HepG2 (cell line): ENCODE measurements around the gene AP4S1. TPM values are rescaled to one million over a fixed set of nuclear protein-coding genes. Genes with fewer than 3 reads are reported as not detected.

Experiments
- ATAC-seq: fragments of 200-7000 bp; cut with Tn5 transposase; 3 replicates; pipeline ENCODE4 v1.9.1; 2020; ENCODE audit warnings: mild to moderate bottlenecking, moderate library complexity
- BruUV-seq: library from RNA; stranded (reverse); fragments of 400-500 nt; replicated peaks from 2 replicates; lab custom pipeline; 2021; lab: Mats Ljungman, UMichigan
- CTCF ChIA-PET: fragments of 300-600 bp; formaldehyde crosslinking; extraction: SDS; loops from one replicate; lab custom pipeline; 2021; ENCODE audit warnings: low total read pairs, inconsistent platforms, low intra/inter-chr PET ratio; lab: Yijun Ruan, JAX
- POLR2A ChIA-PET: fragments of 350-600 bp; sonication (Branson Sonifier 250); formaldehyde crosslinking; loops from one replicate; lab custom pipeline; 2020; ENCODE audit warnings: antibody characterized with exemption, inconsistent platforms; lab: Yijun Ruan, JAX
- DNase-seq: peaks from one replicate; pipeline ENCODE4 v3.0.0-alpha.2; 2015; ENCODE audit warnings: low spot score
- FAIRE-seq: peaks from 3 replicates; lab custom pipeline; 2011; peaks lifted over from hg19 to GRCh38; lab: Jason Lieb, UNC
- H2AFZ ChIP-seq: one replicate; pipeline ENCODE4 v1.6.1; 2011; ENCODE audit warnings: low read length, inconsistent platforms
- H3K27ac ChIP-seq: fragments of 300-600 bp; 3 replicates; pipeline ENCODE4 v1.8.0; 2011; ENCODE audit warnings: mixed run types, mild to moderate bottlenecking, mixed read lengths, low read length, inconsistent platforms; ENCODE audit not compliant: insufficient read depth; ENCODE audit errors: extremely low read length
- H3K27me3 ChIP-seq, 2 experiments: fragments of 200-600 bp in 1 of 2; 2 replicates in 1 of 2; 3 replicates in 1 of 2; pipeline versions ENCODE4 v1.6.0 to v1.8.0; 2011; ENCODE audit warnings: low read length in 2 of 2, mild to moderate bottlenecking in 2 of 2, moderate library complexity in 2 of 2, inconsistent platforms in 1 of 2; ENCODE audit not compliant: insufficient read depth in 2 of 2, control insufficient read depth in 1 of 2
- H3K36me3 ChIP-seq, 2 experiments: fragments of 200-600 bp in 1 of 2; replicated peaks in 1 of 2; 2 replicates in 1 of 2; 3 replicates in 1 of 2; pipeline versions ENCODE4 v1.5.1 to v1.8.0; 2011; ENCODE audit warnings: low read length in 2 of 2, inconsistent platforms in 1 of 2; ENCODE audit not compliant: insufficient read depth in 2 of 2, control insufficient read depth in 1 of 2
- H3K4me1 ChIP-seq: 2 replicates; pipeline ENCODE4 v1.5.1; 2012; ENCODE audit warnings: low read length, inconsistent platforms; ENCODE audit not compliant: insufficient read depth
- H3K4me2 ChIP-seq: 2 replicates; pipeline ENCODE4 v1.6.0; 2011; ENCODE audit warnings: low read depth, low read length, inconsistent platforms
- H3K4me3 ChIP-seq, 3 experiments: fragments of 200-600 bp in 1 of 3; sonication (generic), shearing (Covaris generic) in 1 of 3; replicated peaks in 1 of 3; 2 replicates each; pipeline ENCODE4 v1.5.1; 2011 to 2016; ENCODE audit warnings: low read length in 3 of 3, inconsistent platforms in 2 of 3, low read depth in 2 of 3, mild to moderate bottlenecking in 2 of 3, control low read depth in 1 of 3, mixed read lengths in 1 of 3; ENCODE audit not compliant: insufficient read depth in 1 of 3
- H3K79me2 ChIP-seq: one replicate; pipeline ENCODE4 v1.6.1; 2011; ENCODE audit warnings: low read length, inconsistent platforms; ENCODE audit not compliant: insufficient read depth
- H3K9ac ChIP-seq: 2 replicates; pipeline ENCODE4 v1.6.0; 2011; ENCODE audit warnings: mild to moderate bottlenecking, low read depth, low read length, inconsistent platforms; ENCODE audit not compliant: insufficient read depth
- H3K9me3 ChIP-seq: 2 replicates; pipeline ENCODE4 v1.5.1; 2012; ENCODE audit warnings: mild to moderate bottlenecking, low read length
- H4K20me1 ChIP-seq: 2 replicates; pipeline ENCODE4 v1.6.0; 2011; ENCODE audit warnings: inconsistent platforms, mild to moderate bottlenecking, low read length, moderate library complexity; ENCODE audit not compliant: insufficient read depth
- ERF ChIP-seq: IDR thresholded peaks from 2 replicates; pipeline ENCODE4 v1.6.1; 2018; ENCODE audit warnings: missing biosample characterization, missing genetic modification reagents
- HBP1 ChIP-seq: IDR thresholded peaks from 2 replicates; pipeline ENCODE4 v1.6.1; 2016; ENCODE audit warnings: low read depth, control low read depth
- HIVEP1 ChIP-seq: sonication (generic); formaldehyde crosslinking; IDR thresholded peaks from 2 replicates; pipeline ENCODE4 v1.4.0; 2020; ENCODE audit warnings: mild to moderate bottlenecking, missing genetic modification reagents
- IKZF4 ChIP-seq: sonication (generic); formaldehyde crosslinking; IDR thresholded peaks from 2 replicates; pipeline ENCODE4 v1.5.1; 2020; ENCODE audit warnings: borderline replicate concordance, mild to moderate bottlenecking, low read depth, missing genetic modification reagents; ENCODE audit errors: not compliant biosample characterization
- PTBP1 ChIP-seq: fragments of 200-400 bp; formaldehyde crosslinking; IDR thresholded peaks from 2 replicates; pipeline ENCODE4 v1.6.1; 2018; ENCODE audit warnings: low read length, low read depth; ENCODE audit not compliant: poor library complexity, severe bottlenecking
- RFXANK ChIP-seq: IDR thresholded peaks from 2 replicates; pipeline ENCODE4 v1.6.1; 2016
- SAP130 ChIP-seq: IDR thresholded peaks from 2 replicates; pipeline ENCODE4 v1.6.1; 2016; ENCODE audit warnings: low read depth
- TMF1 ChIP-seq: sonication (generic); formaldehyde crosslinking; IDR thresholded peaks from 2 replicates; pipeline ENCODE4 v1.8.1; 2022; ENCODE audit warnings: low read depth, missing genetic modification reagents
- ZNF44 ChIP-seq: sonication (generic); formaldehyde crosslinking; IDR thresholded peaks from 2 replicates; pipeline ENCODE4 v1.5.1; 2020; ENCODE audit warnings: mild to moderate bottlenecking, missing genetic modification reagents
- WGBS: methylation state at CpG from one replicate; pipeline ENCODE4 v1.1.6; 2017; ENCODE audit warnings: low lambda C conversion rate; 5-methylcytosine and 5-hydroxymethylcytosine counted together
- in situ Hi-C: cut with HindIII; loops from 2 replicates; pipeline ENCODE4 v1.10.0; 2017; ENCODE audit warnings: low pct_unique_long_range_greater_than_20kb; ENCODE audit not compliant: extremely low pct_ligation_motif_present
- intact Hi-C: fragments of 100-400 bp; cut with micrococcal nuclease; formaldehyde crosslinking; loops from one replicate; pipeline ENCODE4 v1.10.0; 2022; ENCODE audit not compliant: unreplicated experiment
- polyA plus RNA-seq, 8 experiments: library from polyadenylated mRNA; depleted of rRNA in 3 of 8; stranded (reverse) in 7 of 8; unstranded in 1 of 8; fragments of >200 nt; fragmentation: Illumina TruSeq in 4 of 8; extraction: Trizol in 4 of 8; gene quantifications; 2 replicates each; pipeline versions ENCODE4 v1.2.1 to v1.2.3, GENCODE V29; 2011 to 2016; ENCODE audit warnings: low read depth in 4 of 8, missing spikeins in 1 of 8, mixed read lengths in 1 of 8; ENCODE audit not compliant: insufficient read depth in 1 of 8
- total RNA-seq, 5 experiments: library from RNA; depleted of rRNA; stranded (reverse); fragments of >200 nt; fragmentation: Illumina TruSeq; extraction: Trizol; gene quantifications; 2 replicates each; pipeline ENCODE4 v1.2.3, GENCODE V29; 2016; ENCODE audit warnings: low read depth in 1 of 5
- TF ChIP-seq, protein P1 (sequence below): sonication (generic); formaldehyde crosslinking; IDR thresholded peaks from 2 replicates; pipeline ENCODE4 v1.4.0; 2020; ENCODE audit warnings: missing genetic modification reagents, borderline replicate concordance
- TF ChIP-seq, protein P2 (sequence below): sonication (generic); formaldehyde crosslinking; IDR thresholded peaks from 2 replicates; pipeline ENCODE4 v1.4.0; 2020; ENCODE audit warnings: missing genetic modification reagents, borderline replicate concordance

The AP4S1 gene
- total and polyA plus RNA-seq, 2 of the 13 experiments (the other 11 are each of a cell fraction or from before 2014, with no cell fraction given) = 3.9 to 21.1 TPM

DNA sequence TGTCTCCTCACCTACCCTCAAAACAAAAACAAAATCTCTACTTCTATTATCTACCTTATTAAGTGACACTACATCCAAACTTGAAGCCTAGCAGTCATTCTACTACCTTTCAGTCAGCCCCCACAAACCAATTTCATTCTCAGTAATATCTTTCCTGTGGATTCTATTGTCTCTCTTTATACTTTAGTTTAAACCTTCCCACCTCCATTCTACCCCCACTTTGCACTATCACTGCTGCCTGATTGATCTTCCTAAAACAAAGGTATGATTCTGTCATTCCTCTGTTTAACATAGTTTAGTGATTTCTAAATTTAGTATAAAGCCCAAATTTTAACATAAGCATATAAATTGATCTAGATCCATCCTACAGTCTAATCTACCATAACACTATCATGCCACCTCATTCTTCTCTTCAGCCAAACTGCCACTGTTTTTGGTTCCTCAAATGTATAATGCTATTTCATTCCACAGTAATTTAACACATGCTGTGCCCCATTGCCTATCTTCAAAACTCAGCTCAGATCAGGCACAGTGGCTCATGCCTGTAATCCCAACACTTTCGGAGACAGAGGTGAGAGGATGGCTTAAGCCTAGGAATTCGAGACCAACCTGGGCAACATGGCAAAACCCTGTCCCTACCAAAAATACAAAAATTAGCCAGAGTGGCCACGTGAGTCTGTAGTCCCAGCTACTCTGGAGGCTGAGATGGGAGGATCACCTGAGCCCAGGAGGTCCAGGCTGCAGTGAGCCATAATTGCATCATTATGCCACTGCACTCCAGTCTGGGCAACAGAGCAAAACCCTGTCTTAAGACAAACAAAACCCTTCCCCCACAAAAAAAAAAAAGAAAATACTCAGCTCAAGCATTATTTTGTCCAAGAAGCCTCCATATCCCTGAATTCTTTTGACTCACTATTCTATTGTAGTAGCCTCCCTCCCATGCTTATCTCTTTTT is 3.8 kb downstream of the AP4S1 start:
- peaks cover 73% of the 10 kb centered on the region for H3K4me1 ChIP-seq
- H3K9ac ChIP-seq = no peak overlapping the region
- DNase-seq = no peak
- no peaks in the 10 kb centered on the region for H3K36me3 ChIP-seq
- peaks cover 32% of the 10 kb centered on the region for H3K79me2 ChIP-seq
- no peak overlapping the region for H3K4me3 ChIP-seq
- H3K27ac ChIP-seq = no peak overlapping the region
- POLR2A ChIA-PET = interaction anchor here (1.1 to 1.6 kb wide), 2 partner anchors 9 to 10 kb away, joined by 4 to 8 read pairs; no protein-coding TSS in a partner anchor
- H3K27me3 ChIP-seq = peaks cover 0 to 5% of the 10 kb centered on the region in 2 experiments; a peak in 1 of 5 replicates
- H2AFZ ChIP-seq = no peak overlapping the region
- ATAC-seq = no peak
- intact Hi-C loops = loop anchor here (5.0 kb wide), 1 partner anchor 178 kb away; the partner anchor contains the start of gene HECTD1
- H3K9me3 ChIP-seq = no peaks in the 10 kb centered on the region
- CTCF ChIA-PET = no interaction called here
- H3K4me2 ChIP-seq = no peak overlapping the region
- 93% methylated on average over 3 of the region's 3 CpGs for WGBS
- in situ Hi-C loops = loop anchor here (10.0 kb wide), 1 partner anchor 56 kb away; no protein-coding TSS in a partner anchor
- no peak for FAIRE-seq
- BruUV-seq = no TSS peak
- H4K20me1 ChIP-seq = peaks cover 11% of the 10 kb centered on the region
- TF ChIP-seq HBP1 (no peak), IKZF4 (no peak), RFXANK (CRISPR knock-in tag) (0 out of 2 replicates have a peak, but pooled peaks have one; percentile 5), SAP130 (CRISPR knock-in tag) (no peak; the same call in 1 of the 2 replicates), PTBP1 (no peak), ZNF44 (CRISPR knock-in tag) (0 out of 2 replicates have a peak, but pooled peaks have one; percentile 68), TMF1 (CRISPR knock-in tag) (no peak), HIVEP1 (CRISPR knock-in tag) (no peak), ERF (no peak)
- TF ChIP-seq, protein P1, sequence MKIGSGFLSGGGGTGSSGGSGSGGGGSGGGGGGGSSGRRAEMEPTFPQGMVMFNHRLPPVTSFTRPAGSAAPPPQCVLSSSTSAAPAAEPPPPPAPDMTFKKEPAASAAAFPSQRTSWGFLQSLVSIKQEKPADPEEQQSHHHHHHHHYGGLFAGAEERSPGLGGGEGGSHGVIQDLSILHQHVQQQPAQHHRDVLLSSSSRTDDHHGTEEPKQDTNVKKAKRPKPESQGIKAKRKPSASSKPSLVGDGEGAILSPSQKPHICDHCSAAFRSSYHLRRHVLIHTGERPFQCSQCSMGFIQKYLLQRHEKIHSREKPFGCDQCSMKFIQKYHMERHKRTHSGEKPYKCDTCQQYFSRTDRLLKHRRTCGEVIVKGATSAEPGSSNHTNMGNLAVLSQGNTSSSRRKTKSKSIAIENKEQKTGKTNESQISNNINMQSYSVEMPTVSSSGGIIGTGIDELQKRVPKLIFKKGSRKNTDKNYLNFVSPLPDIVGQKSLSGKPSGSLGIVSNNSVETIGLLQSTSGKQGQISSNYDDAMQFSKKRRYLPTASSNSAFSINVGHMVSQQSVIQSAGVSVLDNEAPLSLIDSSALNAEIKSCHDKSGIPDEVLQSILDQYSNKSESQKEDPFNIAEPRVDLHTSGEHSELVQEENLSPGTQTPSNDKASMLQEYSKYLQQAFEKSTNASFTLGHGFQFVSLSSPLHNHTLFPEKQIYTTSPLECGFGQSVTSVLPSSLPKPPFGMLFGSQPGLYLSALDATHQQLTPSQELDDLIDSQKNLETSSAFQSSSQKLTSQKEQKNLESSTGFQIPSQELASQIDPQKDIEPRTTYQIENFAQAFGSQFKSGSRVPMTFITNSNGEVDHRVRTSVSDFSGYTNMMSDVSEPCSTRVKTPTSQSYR (CRISPR knock-in tag) = peak; percentile 56; the same call in 1 of the 2 replicates
- TF ChIP-seq, protein P2, sequence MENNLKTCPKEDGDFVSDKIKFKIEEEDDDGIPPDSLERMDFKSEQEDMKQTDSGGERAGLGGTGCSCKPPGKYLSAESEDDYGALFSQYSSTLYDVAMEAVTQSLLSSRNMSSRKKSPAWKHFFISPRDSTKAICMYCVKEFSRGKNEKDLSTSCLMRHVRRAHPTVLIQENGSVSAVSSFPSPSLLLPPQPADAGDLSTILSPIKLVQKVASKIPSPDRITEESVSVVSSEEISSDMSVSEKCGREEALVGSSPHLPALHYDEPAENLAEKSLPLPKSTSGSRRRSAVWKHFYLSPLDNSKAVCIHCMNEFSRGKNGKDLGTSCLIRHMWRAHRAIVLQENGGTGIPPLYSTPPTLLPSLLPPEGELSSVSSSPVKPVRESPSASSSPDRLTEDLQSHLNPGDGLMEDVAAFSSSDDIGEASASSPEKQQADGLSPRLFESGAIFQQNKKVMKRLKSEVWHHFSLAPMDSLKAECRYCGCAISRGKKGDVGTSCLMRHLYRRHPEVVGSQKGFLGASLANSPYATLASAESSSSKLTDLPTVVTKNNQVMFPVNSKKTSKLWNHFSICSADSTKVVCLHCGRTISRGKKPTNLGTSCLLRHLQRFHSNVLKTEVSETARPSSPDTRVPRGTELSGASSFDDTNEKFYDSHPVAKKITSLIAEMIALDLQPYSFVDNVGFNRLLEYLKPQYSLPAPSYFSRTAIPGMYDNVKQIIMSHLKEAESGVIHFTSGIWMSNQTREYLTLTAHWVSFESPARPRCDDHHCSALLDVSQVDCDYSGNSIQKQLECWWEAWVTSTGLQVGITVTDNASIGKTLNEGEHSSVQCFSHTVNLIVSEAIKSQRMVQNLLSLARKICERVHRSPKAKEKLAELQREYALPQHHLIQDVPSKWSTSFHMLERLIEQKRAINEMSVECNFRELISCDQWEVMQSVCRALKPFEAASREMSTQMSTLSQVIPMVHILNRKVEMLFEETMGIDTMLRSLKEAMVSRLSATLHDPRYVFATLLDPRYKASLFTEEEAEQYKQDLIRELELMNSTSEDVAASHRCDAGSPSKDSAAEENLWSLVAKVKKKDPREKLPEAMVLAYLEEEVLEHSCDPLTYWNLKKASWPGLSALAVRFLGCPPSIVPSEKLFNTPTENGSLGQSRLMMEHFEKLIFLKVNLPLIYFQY (CRISPR knock-in tag) = no peak
